Measurements from ENCODE around the gene ATP2B3.
A peak's percentile ranks its signal among the peaks of the same experiment; 100 is the strongest.
"Not testable (repeated sequence)": the region's sequence is repeated elsewhere in the genome, so short reads cannot be mapped to it uniquely, and the experiment has no call there.

ATP2B3 gene

DNA sequence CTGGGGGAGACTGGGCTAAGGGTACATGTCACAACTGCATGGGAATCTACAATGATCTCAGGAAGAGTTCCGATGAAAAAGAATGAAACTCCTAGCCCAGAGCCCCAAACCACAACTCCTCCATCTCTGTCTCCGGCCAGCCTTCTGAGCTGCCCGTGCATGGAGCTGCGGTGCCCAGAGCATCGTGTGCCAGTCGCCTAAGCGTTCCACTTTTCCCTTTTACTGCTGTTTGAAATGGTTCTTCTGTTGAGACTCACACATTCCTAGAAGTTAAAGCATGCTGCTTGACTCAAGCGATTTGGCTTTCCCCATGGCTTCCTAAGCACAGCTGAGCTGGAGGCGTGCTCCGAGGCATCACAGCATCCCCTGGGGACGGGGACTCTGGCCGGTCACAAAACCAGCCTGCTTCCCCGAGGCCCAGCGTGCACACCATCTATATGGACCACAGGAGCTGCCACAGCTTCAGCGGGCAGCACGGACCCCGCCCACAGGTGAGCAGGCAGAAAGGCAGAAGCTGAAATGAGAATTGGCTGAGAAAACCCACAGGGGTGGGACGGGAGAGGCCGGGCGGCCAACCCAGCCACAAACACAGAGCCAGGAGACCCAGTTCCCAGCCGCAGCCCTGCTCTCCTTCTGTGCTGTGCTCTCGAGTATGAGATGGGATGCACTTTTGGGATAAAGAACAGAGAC is 76.5 kb downstream of the ATP2B3 start:
- DNase-seq (ENCODE audit: low read depth in 3 of 3) = no peak

DNA sequence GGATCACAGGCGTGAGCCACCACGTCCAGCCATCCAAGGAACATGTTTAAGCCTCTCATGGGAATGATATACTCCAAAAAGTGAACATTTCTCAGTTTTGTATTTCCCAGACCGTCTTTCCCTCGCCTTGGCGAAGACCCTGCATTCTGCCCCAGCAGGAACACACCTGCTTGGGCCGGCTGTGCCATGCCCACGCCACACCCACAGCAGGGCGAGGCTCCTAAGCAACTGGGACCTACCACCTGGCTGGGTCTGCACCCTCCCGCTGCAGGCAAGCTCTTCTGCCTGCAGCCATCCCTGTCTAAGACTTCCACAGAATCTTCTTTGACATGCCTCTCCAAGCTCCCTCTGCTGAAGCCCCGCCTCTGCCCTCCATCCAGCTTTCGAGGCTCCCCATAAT is 77.9 kb downstream of the ATP2B3 start:
- DNase-seq (ENCODE audit: low read depth in 3 of 3) = no peak

DNA sequence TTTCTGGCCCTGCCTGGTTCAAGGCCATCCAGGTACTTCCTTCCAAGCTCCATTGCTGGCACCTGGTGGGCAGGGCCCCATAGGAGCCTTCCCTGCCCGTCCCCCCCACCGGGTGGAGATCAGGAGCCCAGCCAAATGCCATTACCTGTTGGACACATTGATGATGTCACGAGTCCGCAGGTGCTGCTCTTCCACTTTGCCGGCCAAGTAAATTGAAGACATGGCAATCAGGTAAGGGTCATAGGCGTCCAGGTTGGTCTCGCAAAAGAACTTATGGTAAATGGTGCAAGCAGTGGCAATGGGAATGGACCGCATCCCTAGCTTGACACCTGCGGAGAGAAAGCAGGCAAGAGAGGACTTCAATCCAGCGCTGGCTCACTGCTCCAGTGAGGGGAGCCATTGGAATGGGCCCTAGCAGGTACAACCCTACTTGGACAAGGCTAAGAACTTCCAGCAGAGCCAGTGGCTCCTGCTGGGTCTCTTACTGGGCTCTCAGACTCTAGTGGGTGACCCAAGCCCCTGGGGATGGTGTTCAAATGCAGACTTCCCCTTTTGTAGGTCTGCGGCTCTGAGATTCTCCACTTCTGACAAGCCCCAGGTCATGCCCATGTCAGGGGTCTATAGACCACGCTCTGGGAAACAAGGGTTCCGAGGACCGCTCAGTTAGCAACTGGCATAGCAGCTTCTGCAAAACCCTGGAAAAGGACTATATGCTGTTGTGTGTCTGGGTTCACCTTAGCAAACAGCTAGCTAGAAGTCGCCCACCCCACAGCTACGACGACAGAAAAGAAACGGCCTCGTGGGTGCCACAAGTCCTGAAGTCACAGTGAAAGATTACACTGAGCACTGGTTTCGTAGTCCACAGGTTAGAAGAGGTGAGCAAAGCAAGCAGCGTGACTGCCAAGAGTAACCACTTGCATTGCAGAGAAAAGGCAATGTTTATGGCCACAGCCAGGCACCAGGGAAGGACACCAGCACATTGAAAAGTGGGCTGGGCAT is 78.7 kb downstream of the ATP2B3 start:
- DNase-seq (ENCODE audit: low read depth in 3 of 3) = no peak

DNA sequence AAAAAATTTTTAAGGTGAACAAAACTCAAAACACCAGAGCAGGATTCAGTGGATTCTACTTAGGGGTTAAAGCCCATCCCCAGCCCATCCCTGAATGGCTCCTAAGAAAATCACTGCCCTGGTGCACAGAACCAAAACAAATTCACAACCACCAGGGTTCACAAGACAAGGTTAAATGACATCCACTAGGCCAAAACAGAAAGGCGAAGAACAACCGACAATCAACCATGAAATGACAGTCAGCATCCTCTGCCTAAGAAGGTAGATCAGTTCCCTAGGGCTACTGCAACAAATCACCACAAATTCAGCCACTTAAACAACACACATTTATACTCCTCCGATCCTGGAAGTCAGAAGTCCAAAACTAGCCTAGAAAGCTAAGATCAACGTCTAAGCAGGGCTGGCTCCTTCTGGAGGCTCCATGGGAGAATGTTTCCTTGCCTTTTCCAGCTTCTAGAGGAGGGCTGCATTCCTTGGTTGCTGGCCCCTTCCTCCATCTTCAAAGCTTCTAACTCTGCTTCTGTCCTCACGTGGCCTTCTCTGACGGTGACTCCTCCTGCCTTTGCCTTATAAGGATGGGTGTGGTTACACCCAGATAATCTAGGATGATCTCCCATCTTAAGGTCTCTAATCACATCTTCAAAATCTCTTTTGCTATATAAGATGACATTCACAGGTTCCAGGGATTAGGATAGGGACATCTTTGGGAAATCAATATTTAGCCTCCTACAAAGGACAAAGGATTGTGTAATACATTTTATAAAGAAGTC is 79.7 kb downstream of the ATP2B3 start:
- no peak for DNase-seq (ENCODE audit: low read depth in 3 of 3)

DNA sequence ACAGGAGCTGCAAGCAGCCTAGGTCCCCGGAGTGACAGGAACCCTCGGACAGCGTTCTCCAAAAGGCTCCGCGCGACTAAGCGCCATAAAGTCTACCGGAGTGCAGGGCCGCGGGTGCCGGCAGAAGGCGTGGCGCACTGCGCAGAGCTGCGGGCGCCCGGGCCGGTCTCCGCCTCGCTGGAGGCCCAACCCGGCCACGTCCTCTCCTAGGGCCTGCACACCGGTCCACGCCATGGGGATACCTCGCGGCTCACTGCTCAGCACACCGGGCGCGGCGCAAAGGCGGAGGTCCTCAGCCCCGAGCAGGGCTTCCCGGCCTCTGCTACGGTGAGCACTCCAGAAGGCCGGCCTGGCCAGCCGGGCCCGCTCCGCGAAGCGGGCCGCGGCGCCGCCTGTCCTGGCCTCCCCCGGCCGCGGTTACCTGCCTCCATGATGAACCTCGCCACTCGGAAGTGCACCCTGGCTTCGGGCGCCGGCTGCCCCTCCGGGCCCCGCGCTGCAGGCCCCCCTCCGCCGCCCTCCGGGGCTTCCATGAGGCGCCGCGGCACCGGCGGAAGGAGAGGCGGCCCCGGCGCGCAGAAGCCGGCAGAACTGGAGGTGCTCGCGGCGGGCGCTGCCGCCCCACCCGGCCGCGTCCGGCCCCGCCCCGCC is 81.2 kb downstream of the ATP2B3 start, which contains the start of gene CCNQ:
Gene CCNQ, minus strand, starts transcription at position 599 of the 651 bp plus-strand sequence. Its CDS starts 66 bp downstream, at position 533.
- no peak for DNase-seq (ENCODE audit: low read depth in 3 of 3)

DNA sequence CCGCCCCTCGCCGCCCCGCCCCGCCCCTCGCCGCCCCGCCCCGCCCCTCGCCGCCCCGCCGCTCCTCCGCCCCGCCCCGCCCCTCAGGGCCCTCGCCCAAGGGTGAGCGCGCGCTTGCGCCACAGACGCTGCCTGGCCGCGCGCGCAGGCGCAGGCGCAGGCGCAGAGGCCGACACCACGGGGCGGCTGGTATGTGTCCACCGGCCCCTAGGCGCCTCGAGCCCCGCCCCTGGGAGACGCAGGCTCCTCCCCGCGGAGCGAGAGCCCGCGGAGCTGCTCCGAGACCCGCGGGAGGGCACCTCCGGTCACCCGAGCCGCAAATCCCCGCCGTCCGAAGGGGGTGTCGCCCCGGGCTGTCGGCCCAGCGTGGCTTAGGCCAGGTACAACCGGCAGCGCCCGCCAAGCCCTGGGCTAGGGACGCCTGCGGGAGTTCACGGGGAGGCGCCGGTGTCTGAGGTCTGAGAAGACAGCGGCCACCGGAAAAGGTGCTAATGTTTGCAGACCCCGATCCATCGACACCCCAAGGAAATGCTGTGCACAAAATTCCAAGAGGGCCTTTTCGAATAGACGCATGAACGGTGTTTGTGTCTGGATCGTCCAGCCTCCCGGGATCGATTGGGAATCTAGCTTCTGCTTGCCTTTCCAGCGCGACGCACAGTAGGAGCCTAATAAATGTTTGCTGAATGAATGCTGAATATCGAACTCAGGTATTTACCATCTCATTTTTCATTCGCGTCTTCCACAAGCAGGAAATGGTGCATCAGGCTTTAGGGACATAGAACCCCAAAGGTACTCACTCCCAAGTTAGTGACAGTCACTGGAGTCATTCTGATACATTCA is 82.0 kb downstream of the ATP2B3 start:
- DNase-seq (ENCODE audit: low read depth in 3 of 3) = peak; percentile 71 to 75 (median 75)

DNA sequence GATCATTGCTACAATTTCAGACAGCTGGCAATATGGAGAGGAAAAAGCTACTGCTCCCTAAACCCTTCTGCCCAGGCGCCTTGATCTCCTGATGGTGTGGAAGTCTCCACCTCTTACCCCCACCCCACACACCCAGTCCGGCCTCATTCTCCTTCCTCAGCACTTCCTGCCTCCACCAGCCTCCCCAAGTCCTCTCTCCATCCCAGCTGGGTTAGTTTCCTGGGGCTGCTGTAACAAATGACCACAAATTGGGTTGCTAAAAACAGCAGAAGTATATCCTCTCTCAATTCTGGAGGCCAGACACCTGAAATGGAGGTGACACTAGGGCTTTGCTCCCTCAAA is 82.6 kb downstream of the ATP2B3 start:
- DNase-seq (ENCODE audit: low read depth in 3 of 3) = no peak

DNA sequence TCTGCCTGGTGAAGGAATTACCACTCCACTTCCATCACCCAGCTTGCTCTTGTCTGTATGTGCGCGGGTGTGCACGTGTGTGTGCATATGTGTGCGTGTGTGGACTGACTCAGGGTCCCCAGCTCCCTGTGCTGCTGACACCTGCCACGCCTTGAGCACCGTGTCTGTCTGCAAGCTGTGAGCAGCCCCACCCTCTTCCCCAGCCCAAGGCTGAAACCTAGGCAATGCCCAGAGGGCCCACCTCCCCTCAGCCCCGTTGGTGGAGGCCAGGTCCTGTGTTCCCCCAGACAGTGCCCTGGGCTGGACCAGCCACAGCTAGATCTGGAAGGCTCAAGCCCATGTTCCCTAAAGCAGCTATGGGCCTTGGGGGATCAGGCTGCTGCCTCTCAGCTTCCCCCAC is 83.5 kb downstream of the ATP2B3 start:
- no peak for DNase-seq (ENCODE audit: low read depth in 3 of 3)

DNA sequence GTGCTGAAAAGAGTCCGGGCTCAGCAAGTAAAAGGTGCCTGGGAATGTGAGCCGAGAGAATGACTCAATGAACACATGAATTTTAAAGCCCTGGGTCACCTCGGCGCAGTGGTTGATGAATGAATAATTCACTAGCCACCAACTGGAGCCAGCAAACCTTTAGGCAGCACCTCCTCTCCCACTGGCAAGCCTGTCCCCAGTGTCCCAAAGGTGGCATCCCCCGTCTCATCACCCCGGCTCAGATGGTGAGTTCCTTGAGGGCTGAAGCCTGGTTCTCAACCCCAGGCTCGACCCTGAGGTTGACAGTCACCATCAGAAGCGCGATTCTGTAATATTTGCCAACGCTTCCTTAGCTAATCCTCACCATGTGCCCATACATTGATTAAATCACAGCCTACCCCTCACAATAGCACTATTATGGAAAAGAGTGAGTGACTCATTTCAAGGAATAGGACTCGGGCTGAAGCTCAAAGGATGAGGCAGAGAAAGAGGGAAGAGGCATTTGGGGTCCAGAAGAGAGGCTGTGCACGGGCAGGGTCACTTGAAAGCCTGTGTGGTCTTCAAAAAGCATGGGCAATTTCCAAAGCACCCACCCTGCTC is 84.2 kb downstream of the ATP2B3 start:
- no peak for DNase-seq (ENCODE audit: low read depth in 3 of 3)

DNA sequence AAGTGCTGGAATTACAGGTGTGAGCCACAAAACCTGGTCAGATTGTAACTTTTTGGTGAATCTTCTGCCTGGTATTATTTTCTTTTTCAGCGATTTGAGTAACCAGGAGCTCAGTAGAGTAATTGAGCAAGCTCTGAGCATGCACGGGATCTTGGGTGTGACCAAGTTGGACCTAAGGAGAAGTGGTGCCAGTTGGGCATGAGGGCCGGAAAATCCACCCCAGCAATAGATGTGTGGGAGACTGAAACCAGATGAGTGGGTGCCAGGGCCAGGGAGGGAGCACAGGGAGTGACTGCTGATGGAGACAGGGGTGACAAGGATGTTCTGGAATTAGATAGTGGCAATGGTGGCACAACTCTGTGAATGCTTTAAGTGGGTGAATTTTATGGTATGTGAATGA is 85.2 kb downstream of the ATP2B3 start:
- no peak for DNase-seq (ENCODE audit: low read depth in 3 of 3)

DNA sequence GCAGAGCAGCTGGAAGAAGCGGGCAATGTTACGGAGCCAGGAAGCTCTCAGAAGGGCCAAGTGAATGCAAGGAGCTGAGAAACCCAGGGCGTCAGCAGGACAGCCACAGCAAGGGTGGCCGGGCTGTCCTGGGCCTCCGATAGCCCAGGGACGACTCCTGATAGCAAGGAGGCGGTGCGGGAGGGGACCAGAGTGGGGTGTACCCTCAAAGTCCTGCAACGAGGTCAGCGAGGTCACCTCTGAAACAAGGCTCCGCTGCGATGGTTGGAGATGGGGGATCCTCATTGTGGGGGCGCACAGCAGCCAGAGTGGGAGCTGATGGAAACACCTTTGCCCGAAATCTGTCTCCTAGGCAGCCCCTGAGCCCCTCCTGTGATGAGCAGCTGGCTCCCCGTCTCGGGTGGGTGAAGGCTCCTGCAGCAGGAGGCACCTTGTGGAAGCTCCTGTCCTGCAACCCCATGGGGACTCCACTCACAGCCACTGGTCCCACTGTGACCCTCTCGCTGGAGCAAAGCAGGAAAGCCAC is 85.8 kb downstream of the ATP2B3 start:
- DNase-seq (ENCODE audit: low read depth in 3 of 3) = no peak

DNA sequence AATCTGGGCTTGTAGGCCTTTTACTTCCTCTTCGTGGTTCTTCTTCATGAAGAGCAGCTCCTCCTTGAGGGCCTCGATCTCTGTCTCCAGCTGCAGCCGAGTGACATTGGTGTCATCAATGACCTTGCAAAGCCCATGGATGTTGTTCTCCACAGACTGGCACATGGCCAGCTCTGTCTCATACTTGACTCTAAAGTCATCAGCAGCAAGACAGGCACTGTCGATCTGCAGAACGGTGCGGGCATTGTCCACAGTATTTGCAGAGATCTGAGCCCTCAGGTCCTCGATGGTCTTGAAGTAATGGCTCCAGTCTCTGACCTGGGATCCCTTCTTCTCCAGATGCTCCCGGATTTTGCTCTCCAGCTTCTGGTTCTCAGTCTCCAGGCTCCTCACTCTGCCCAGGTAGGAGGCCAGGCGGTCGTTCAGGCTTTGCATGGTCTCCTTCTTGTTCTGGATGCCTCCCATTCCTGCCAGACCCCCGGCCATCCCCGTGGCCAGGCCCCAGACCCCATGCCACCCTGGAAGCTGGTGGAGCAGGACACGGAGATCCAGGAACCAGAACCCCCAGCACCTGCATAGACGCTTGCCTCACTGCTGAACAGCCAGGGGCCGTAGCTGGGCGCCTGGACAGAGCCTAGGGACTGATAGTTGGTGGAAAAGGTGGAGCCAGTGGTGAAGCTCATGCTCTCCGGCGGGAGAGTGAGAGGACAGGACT is 87.4 kb downstream of the ATP2B3 start:
- not testable (repeated sequence) for DNase-seq (ENCODE audit: low read depth in 3 of 3)

DNA sequence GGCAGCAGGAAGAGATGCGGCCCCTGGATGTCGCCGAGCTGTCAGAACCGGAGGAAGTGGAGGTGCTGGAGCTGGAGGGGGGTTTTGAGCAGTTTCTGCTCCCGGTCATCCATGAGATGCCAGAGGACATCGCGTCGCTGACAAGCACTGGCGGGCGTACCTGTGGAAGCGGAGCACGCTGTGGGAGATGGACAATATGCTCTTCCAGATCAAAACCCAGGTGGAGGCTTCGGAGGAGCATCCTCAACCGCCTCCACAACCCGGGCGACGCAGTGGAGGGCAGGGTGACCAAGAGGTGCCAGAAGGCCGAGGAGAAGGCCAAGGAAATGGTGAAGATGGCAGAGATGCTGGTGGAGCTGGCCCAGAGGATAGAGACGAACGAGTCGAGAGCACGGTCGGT is 89.1 kb downstream of the ATP2B3 start:
- no peak for DNase-seq (ENCODE audit: low read depth in 3 of 3)

DNA sequence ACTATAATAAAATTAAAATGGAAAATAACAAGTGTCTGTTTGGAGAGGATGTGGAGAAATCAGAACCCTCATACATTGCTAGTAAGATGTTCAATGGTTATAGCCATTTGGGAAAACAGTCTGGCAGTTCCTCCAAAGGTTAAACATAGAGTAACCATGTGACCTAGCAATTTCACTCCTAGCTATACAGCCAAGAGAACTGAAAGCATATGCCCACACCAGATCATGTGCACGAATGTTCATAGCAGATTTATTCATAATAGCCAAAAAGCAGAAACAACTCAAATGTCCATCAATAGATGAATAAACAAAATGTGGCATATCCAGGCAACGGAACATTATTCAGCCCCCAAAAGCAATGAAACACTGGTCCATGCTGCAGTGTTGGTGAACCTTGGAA is 90.9 kb downstream of the ATP2B3 start:
- DNase-seq (ENCODE audit: low read depth in 3 of 3) = no peak

DNA sequence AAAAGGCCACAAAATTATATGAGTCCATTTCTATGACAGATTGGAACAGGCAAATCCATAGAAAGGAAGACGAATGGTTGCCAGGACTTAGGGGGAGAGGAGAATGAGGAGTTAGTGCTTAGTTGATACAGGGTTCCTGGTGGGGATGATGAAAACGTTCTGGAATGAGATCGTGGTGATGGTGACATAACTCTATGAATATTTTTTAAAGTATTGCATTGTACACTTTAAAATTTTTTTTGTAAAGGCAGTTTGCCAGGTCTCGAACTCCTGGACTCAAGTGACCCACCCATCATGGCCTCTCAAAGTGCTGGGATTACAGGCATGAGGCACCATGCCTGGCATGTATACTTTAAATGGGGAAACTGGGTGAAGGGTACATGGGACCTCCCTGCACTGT is 91.4 kb downstream of the ATP2B3 start:
- DNase-seq (ENCODE audit: low read depth in 3 of 3) = no peak

DNA sequence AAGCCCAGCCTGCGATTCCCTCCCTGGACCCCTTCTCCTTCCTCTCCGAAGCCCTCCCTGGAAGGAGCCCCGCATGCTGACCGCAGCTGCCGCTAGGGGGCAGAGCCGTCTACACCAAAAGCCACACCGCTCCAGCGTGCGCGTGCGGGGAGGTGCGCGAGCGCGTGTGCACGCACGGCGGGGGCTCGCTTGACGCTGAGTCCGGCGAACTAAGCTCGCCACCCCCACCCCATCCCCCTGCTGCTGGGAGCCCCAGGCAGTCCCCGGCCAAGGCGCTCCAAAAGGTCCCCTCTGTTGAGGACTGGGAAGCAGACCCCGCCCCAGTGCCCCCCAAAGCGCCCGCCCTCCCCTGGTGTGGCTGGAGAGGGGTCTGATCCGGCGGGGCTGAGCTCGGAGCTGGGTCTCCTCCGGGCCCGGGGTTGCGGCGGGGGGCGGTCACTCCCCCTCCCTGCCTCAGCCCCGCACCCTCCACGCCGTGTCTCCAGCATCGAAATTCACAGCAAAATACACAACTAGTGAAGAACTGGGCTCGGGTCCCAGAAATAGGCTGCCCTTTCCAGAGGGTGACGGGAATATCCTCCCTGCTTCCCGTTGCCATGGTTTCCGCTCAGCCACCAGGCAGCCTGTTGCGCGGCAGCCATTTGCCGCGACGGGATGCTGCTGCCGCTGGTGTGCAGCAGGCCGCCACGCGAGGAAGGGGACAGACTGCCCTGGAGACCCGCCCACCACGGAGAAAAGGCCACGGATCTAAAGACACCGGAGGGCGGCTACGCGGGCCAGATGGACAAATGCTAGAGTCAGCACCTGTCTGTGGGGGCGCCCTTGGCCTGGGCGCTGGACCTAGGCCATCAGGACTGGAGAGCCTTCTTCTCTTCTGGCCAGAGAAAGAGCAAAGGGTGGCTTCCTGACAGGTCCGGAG is 92.7 kb downstream of the ATP2B3 start:
- peak; percentile 41 to 60 (median 58) for DNase-seq (ENCODE audit: low read depth in 3 of 3)

DNA sequence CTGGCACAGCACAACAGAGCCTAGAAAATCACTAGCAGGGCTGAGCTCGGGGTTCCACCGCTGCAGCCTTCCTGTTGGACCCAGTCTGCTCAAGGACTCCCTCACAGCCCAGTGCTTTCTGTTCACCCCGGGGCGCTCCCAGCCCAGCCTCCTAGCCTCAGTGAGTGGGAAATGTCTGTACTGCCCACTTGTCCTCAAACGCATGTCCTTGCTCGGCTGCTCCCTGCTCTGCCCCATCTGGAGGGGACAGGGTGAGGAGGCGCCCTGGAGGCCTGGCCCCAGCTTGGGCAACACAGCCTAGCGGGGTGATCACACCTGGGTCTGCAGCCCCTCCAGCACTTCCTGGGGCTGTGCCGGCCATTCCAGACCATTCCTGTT is 93.4 kb downstream of the ATP2B3 start:
- DNase-seq (ENCODE audit: low read depth in 3 of 3) = no peak

DNA sequence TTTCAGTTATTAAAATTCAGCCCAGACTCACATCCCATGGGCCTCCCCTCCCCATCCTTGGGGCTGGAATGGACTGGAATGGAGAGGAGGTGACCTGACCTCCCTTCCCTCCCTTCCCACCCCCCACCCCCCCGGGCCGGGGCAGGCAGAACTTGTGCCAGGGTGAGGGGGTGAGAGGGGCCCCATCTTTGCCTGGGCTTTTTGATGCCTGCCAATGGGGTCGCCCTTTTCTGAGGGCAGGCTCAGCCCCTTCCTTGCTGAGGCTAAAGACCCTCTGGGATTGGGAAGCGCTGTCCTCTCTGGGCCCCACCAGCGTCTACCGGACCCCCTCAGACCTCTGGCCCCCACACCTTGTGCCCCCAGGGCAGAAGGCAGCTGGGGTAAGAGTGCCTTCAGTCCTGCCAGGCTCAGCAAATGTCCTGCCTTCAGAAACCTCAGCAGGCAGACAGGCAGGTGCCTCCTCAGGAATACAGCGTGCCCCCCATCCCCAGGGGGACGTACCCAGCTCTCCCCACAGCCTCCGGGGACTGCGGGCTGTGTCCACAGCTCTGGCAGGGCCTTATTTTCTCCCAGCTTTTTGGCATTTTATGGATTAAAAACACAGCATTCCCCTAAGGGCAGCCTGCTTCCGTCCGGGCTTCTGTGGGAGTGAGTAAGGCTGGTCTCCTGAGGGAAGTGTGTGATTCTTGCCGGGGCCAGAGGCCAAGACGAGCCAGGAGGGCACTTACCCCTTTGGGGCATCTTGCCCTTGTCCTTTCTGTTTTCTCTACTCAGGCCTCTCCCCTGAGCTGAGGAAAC is 94.1 kb downstream of the ATP2B3 start:
- no peak for DNase-seq (ENCODE audit: low read depth in 3 of 3)

All from stimulated activated CD4-positive, alpha-beta T cell treated with anti-CD3 and anti-CD28 coated beads, TNF-alpha, amount 100 ng/mL, for 48 hours (primary cell).